OCI-LY7 (cell line): Measurements from ENCODE around the gene MRRF. TPM values are rescaled to one million over a fixed set of nuclear protein-coding genes. Genes with fewer than 3 reads are reported as not detected.
"Not testable (repeated sequence)": the region's sequence is repeated elsewhere in the genome, so short reads cannot be mapped to it uniquely, and the experiment has no call there.

ENCODE experiments used
- BruUV-seq: library from RNA; stranded (reverse); fragments of 400-500 nt; replicated peaks from 2 replicates; lab custom pipeline; 2021; lab: Mats Ljungman, UMichigan
- CTCF ChIA-PET: fragments of 300-600 bp; sonication (Branson Sonifier 250); formaldehyde crosslinking; loops from one replicate; lab custom pipeline; 2022; ENCODE audit warnings: antibody characterized with exemption; ENCODE audit not compliant: unreplicated experiment; lab: Charles Lee
- POLR2A ChIA-PET: fragments of 300-600 bp; sonication (Branson Sonifier 250); formaldehyde crosslinking; loops from one replicate; lab custom pipeline; 2022; ENCODE audit warnings: antibody characterized with exemption; lab: Charles Lee
- DNase-seq: peaks from one replicate; pipeline ENCODE4 v3.0.0-alpha.2; 2015; ENCODE audit warnings: low spot score
- H2AFZ ChIP-seq: fragments of 200-600 bp; sonication (generic), shearing (Covaris generic); 2 replicates; pipeline ENCODE4 v1.6.1; 2014; ENCODE audit warnings: mild to moderate bottlenecking, antibody characterized with exemption, low read length, moderate library complexity
- H3K27ac ChIP-seq: fragments of 200-600 bp; sonication (generic); 2 replicates; pipeline ENCODE4 v1.5.1; 2014; ENCODE audit warnings: mixed run types, low read depth, mild to moderate bottlenecking, moderate library complexity, low read length, inconsistent platforms; ENCODE audit not compliant: poor library complexity, severe bottlenecking
- H3K36me3 ChIP-seq: fragments of 200-600 bp; sonication (generic); 2 replicates; pipeline ENCODE4 v1.6.1; 2014; ENCODE audit warnings: mild to moderate bottlenecking, antibody characterized with exemption, low read length, moderate library complexity, mixed read lengths; ENCODE audit not compliant: insufficient read depth
- H3K4me1 ChIP-seq: fragments of 200-600 bp; sonication (generic); 2 replicates; pipeline ENCODE4 v1.5.1; 2014; ENCODE audit warnings: mild to moderate bottlenecking, low read length; ENCODE audit not compliant: insufficient read depth, poor library complexity, severe bottlenecking
- H3K4me2 ChIP-seq: fragments of 200-600 bp; sonication (generic); 2 replicates; pipeline ENCODE4 v1.6.1; 2014; ENCODE audit warnings: mild to moderate bottlenecking, low read length
- H3K4me3 ChIP-seq: fragments of 200-600 bp; sonication (generic); 2 replicates; pipeline ENCODE4 v1.5.1; 2014; ENCODE audit warnings: mild to moderate bottlenecking, low read depth, low read length; ENCODE audit not compliant: poor library complexity, severe bottlenecking
- H3K79me2 ChIP-seq: fragments of 200-600 bp; sonication (generic); 2 replicates; pipeline ENCODE4 v1.6.1; 2016; ENCODE audit warnings: low read depth, mild to moderate bottlenecking, low read length, moderate library complexity, mixed read lengths; ENCODE audit not compliant: insufficient read depth
- H3K9me2 ChIP-seq: fragments of 200-600 bp; sonication (generic); 2 replicates; pipeline ENCODE4 v1.6.1; 2016; ENCODE audit warnings: mild to moderate bottlenecking, low read length, mixed read lengths; ENCODE audit not compliant: insufficient read depth
- H3K9me3 ChIP-seq: fragments of 200-600 bp; sonication (generic); 2 replicates; pipeline ENCODE4 v1.6.1; 2014; ENCODE audit warnings: mild to moderate bottlenecking, mixed run types, low read length, mixed read lengths
- H4K20me1 ChIP-seq: fragments of 200-600 bp; sonication (generic); 2 replicates; pipeline ENCODE4 v1.6.1; 2014; ENCODE audit warnings: mild to moderate bottlenecking, antibody characterized with exemption, low read length, moderate library complexity, mixed read lengths; ENCODE audit not compliant: insufficient read depth
- CTCF ChIP-seq: fragments of 200-600 bp; sonication (generic); conservative IDR thresholded peaks from 2 replicates; pipeline ENCODE4 v1.5.1; 2014; ENCODE audit warnings: mild to moderate bottlenecking, antibody characterized with exemption, low read length, moderate library complexity, mixed read lengths
- EZH2phosphoT487 ChIP-seq: fragments of 200-600 bp; sonication (generic); IDR thresholded peaks from 2 replicates; pipeline ENCODE4 v1.6.1; 2018; ENCODE audit warnings: low read depth, borderline replicate concordance, mild to moderate bottlenecking, mixed run types, antibody characterized with exemption, low read length, moderate library complexity, mixed read lengths
- intact Hi-C: fragments of 100-400 bp; cut with micrococcal nuclease; formaldehyde crosslinking; loops from one replicate; pipeline ENCODE4 v1.10.0; 2022; ENCODE audit not compliant: unreplicated experiment
- total RNA-seq, 2 experiments: library from RNA; depleted of rRNA in 1 of 2; stranded (reverse); fragments of >200 nt in 1 of 2; shearing (Covaris generic) in 1 of 2; gene quantifications; 2 replicates each; pipeline ENCODE4 v1.2.3, GENCODE V29; 2014 to 2022

Gene MRRF
- total RNA-seq, 2 experiments from 2014 or later = 46.1 to 53.2 TPM

- Histone ChIP-seq H4K20me1 (no peaks in the 10 kb centered on the region), H3K4me3 (no peak overlapping the region), H3K4me1 (no peaks in the 10 kb centered on the region), H3K9me3 (no peaks in the 10 kb centered on the region), H3K36me3 (peaks cover 77% of the 10 kb centered on the region), H2AFZ (no peak overlapping the region), H3K4me2 (no peak overlapping the region), H3K79me2 (no peaks in the 10 kb centered on the region), H3K27ac (no peak overlapping the region), H3K9me2 (no peaks in the 10 kb centered on the region)
- ChIA-PET CTCF (no interaction called here), POLR2A (no interaction called here)
- no TSS peak for BruUV-seq
- no peak for DNase-seq
- intact Hi-C loops = no loop called here
- no peak for TF ChIP-seq EZH2phosphoT487
Measured at GRCh38 chr9:122322553-122322952, 57.9 kb downstream of the MRRF start.

- H3K79me2 ChIP-seq, POLR2A ChIA-PET, H2AFZ ChIP-seq, H3K9me2 ChIP-seq, H3K9me3 ChIP-seq, intact Hi-C loops, H4K20me1 ChIP-seq, CTCF ChIA-PET, H3K4me1 ChIP-seq, H3K27ac ChIP-seq, H3K4me2 ChIP-seq, BruUV-seq, H3K4me3 ChIP-seq, DNase-seq: not testable (repeated sequence)
- H3K36me3 ChIP-seq = peaks cover 61% of the 10 kb centered on the region
Measured at GRCh38 chr9:122324665-122325064, 60.0 kb downstream of the MRRF start.

- BruUV-seq = no TSS peak
- CTCF ChIA-PET = interaction anchor here (0.6 kb wide), 2 partner anchors 16 to 511 kb away, joined by 3 to 4 read pairs; no protein-coding TSS in a partner anchor
- POLR2A ChIA-PET = no interaction called here
Measured at GRCh38 chr9:122325124-122325523, 60.4 kb downstream of the MRRF start.

More at GRCh38 chr9:122325124-122325523, 60.4 kb downstream of the MRRF start:
- Histone ChIP-seq H2AFZ (no peak overlapping the region), H3K36me3 (peaks cover 58% of the 10 kb centered on the region), H3K4me1 (no peaks in the 10 kb centered on the region), H3K4me2 (no peak overlapping the region), H3K4me3 (no peak overlapping the region), H3K9me2 (no peaks in the 10 kb centered on the region), H3K9me3 (no peaks in the 10 kb centered on the region), H3K27ac (no peak overlapping the region), H3K79me2 (no peaks in the 10 kb centered on the region), H4K20me1 (no peaks in the 10 kb centered on the region)
- TF ChIP-seq CTCF (no peak), EZH2phosphoT487 (no peak)
- intact Hi-C loops = no loop called here
- no peak for DNase-seq
